SK-N-SH (cell line): ENCODE results near the gene TMCO6. TPM values are rescaled to one million over a fixed set of nuclear protein-coding genes. Genes with fewer than 3 reads are reported as not detected.

Experiments
- CTCF ChIA-PET: fragments of 300-600, 350-600 bp; formaldehyde crosslinking; extraction: SDS; loops from one replicate; lab custom pipeline; 2021; lab: Yijun Ruan, JAX
- POLR2A ChIA-PET: fragments of 350-600 bp; sonication (Branson Sonifier 250); formaldehyde crosslinking; extraction: SDS; loops from one replicate; lab custom pipeline; 2020; ENCODE audit warnings: antibody characterized with exemption, inconsistent platforms; lab: Yijun Ruan, JAX
- DNase-seq: peaks from one replicate; pipeline ENCODE4 v3.0.0; 2012
- H2AFZ ChIP-seq: fragments of 200-600 bp; sonication (generic); 2 replicates; pipeline ENCODE4 v1.8.1; 2016; ENCODE audit warnings: antibody characterized with exemption, mild to moderate bottlenecking, low read depth
- H3F3A ChIP-seq: fragments of 200-600 bp; sonication (generic); replicated peaks from 2 replicates; pipeline ENCODE3; 2016; ENCODE audit warnings: antibody characterized with exemption, mild to moderate bottlenecking; ENCODE audit not compliant: insufficient read depth
- H3K27ac ChIP-seq, 2 experiments: fragments of 200-500 bp in 1 of 2; fragments of 200-600 bp in 1 of 2; sonication (Bioruptor generic) in 1 of 2; sonication (generic), shearing (Covaris generic) in 1 of 2; 2 replicates each; pipeline versions ENCODE4 v1.5.1 to v1.6.1; 2014 to 2016; ENCODE audit warnings: low read depth in 2 of 2, inconsistent platforms in 1 of 2, low read length in 1 of 2, mild to moderate bottlenecking in 1 of 2, mixed read lengths in 1 of 2
- H3K27me3 ChIP-seq: fragments of 200-600 bp; sonication (generic), shearing (Covaris generic); 2 replicates; pipeline ENCODE4 v1.6.1; 2016; ENCODE audit warnings: mixed run types; ENCODE audit not compliant: insufficient read depth
- H3K36me3 ChIP-seq, 2 experiments: fragments of 200-500 bp in 1 of 2; fragments of 200-600 bp in 1 of 2; sonication (Bioruptor generic) in 1 of 2; sonication (generic) in 1 of 2; replicated peaks in 1 of 2; 2 replicates each; pipeline versions ENCODE3 to v1.5.1; 2014 to 2016; ENCODE audit warnings: low read length in 1 of 2, mild to moderate bottlenecking in 1 of 2; ENCODE audit not compliant: insufficient read depth in 2 of 2, control insufficient read depth in 1 of 2
- H3K4me1 ChIP-seq, 2 experiments: fragments of 200-500 bp in 1 of 2; fragments of 200-600 bp in 1 of 2; sonication (Bioruptor generic) in 1 of 2; sonication (generic), shearing (Covaris generic) in 1 of 2; 2 replicates each; pipeline versions ENCODE4 v1.5.1 to v1.6.1; 2014 to 2016; ENCODE audit warnings: low read depth in 1 of 2, low read length in 1 of 2, mixed run types in 1 of 2; ENCODE audit not compliant: insufficient read depth in 2 of 2, control insufficient read depth in 1 of 2
- H3K4me2 ChIP-seq: fragments of 200-600 bp; sonication (generic), shearing (Covaris generic); 2 replicates; pipeline ENCODE4 v1.6.1; 2017; ENCODE audit warnings: mixed run types
- H3K4me3 ChIP-seq, 2 experiments: fragments of 200-500 bp in 1 of 2; fragments of 200-600 bp in 1 of 2; sonication (Bioruptor generic) in 1 of 2; sonication (generic), shearing (Covaris generic) in 1 of 2; 2 replicates each; pipeline versions ENCODE4 v1.5.1 to v1.8.1; 2014 to 2016; ENCODE audit warnings: low read depth in 2 of 2, inconsistent platforms in 1 of 2, low read length in 1 of 2, mild to moderate bottlenecking in 1 of 2, mixed read lengths in 1 of 2, moderate library complexity in 1 of 2
- H3K79me2 ChIP-seq: fragments of 200-600 bp; sonication (generic); 2 replicates; pipeline ENCODE4 v1.8.1; 2017; ENCODE audit warnings: mild to moderate bottlenecking; ENCODE audit not compliant: insufficient read depth
- H3K9ac ChIP-seq: fragments of 200-600 bp; sonication (generic); 2 replicates; pipeline ENCODE4 v1.6.1; 2017; ENCODE audit warnings: mixed run types
- H3K9me2 ChIP-seq: fragments of 200-600 bp; sonication (generic); 2 replicates; pipeline ENCODE4 v1.6.1; 2017; ENCODE audit warnings: mixed run types
- H3K9me3 ChIP-seq: fragments of 200-600 bp; sonication (generic); 2 replicates; pipeline ENCODE4 v1.6.1; 2017; ENCODE audit warnings: mixed run types, mild to moderate bottlenecking, moderate library complexity
- H4K20me1 ChIP-seq: fragments of 200-600 bp; sonication (generic); 2 replicates; pipeline ENCODE4 v1.6.1; 2017; ENCODE audit warnings: mild to moderate bottlenecking, mixed run types; ENCODE audit not compliant: insufficient read depth
- CHD2 ChIP-seq: fragments of 150-350 bp; IDR thresholded peaks from 2 replicates; pipeline ENCODE4 v1.6.1; 2018; ENCODE audit warnings: low read length; ENCODE audit not compliant: partially characterized antibody
- GATA2 ChIP-seq: sonication (generic); formaldehyde crosslinking; IDR thresholded peaks from 2 replicates; pipeline ENCODE4 v1.5.0; 2020; ENCODE audit warnings: mild to moderate bottlenecking, missing genetic modification reagents
- JUND ChIP-seq: IDR thresholded peaks from 2 replicates; pipeline ENCODE4 v1.4.0; 2012
- MEF2A ChIP-seq: IDR thresholded peaks from 2 replicates; pipeline ENCODE4 v1.4.0; 2012; ENCODE audit warnings: low read depth, borderline replicate concordance
- MXI1 ChIP-seq: IDR thresholded peaks from 2 replicates; pipeline ENCODE4 v1.6.1; 2012; ENCODE audit warnings: mild to moderate bottlenecking, low read depth, low read length, improper control_type of control experiment
- POLR2AphosphoS5 ChIP-seq: IDR thresholded peaks from 2 replicates; pipeline ENCODE4 v1.6.1; 2012; ENCODE audit warnings: low read depth, low read length
- REST ChIP-seq: IDR thresholded peaks from 2 replicates; pipeline ENCODE4 v1.6.1; 2012; ENCODE audit warnings: mild to moderate bottlenecking, low read depth, low read length, moderate library complexity
- RFX5 ChIP-seq: IDR thresholded peaks from 2 replicates; pipeline ENCODE4 v1.6.1; 2012; ENCODE audit warnings: mild to moderate bottlenecking, improper control_type of control experiment, low read length
- SIN3A ChIP-seq: IDR thresholded peaks from 2 replicates; pipeline ENCODE4 v1.6.1; 2012; ENCODE audit warnings: low read depth, mild to moderate bottlenecking, low read length, moderate library complexity, borderline replicate concordance
- TAF1 ChIP-seq: IDR thresholded peaks from 2 replicates; pipeline ENCODE4 v1.6.1; 2012; ENCODE audit warnings: low read depth, mild to moderate bottlenecking, low read length, moderate library complexity, borderline replicate concordance
- WGBS: methylation state at CpG from one replicate; pipeline ENCODE4 v1.1.6; 2017; ENCODE audit warnings: low lambda C conversion rate; 5-methylcytosine and 5-hydroxymethylcytosine counted together
- polyA plus RNA-seq, 3 experiments: library from polyadenylated mRNA; depleted of rRNA; stranded (reverse); fragments of >200 nt; gene quantifications; 2 replicates each; pipeline ENCODE4 v1.2.3, GENCODE V29; 2012
- TF ChIP-seq, protein P1 (sequence below): IDR thresholded peaks from 2 replicates; pipeline ENCODE4; 2012
- TF ChIP-seq, protein P2 (sequence below): fragments of 150-350 bp; IDR thresholded peaks from 2 replicates; pipeline ENCODE4 v1.6.1; 2016; ENCODE audit warnings: mild to moderate bottlenecking, low read depth, low read length

The TMCO6 gene
- polyA plus RNA-seq, 1 of the 3 experiments (the other 2 are of a cell fraction) = 27.7 TPM

DNA sequence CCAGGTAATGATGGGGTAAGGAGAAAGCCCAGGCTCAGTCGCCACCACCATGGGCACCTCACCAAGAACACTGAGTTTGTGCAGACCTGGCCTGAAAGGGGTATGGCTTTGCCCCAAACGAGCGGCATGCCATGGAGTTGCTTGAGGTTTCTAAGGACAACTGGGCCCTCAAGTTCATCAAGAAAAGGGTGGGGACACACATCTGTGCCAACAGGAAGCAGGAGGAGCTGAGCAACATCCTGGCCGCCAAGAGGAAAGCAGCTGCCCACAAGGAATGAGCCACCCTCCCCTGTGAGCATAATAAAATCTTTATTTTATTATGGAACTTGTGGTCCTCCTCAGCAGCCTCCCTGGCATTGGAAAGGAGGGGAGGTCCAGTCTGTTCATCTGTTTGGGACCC, 30.1 kb upstream of the TMCO6 start:
- no peak for DNase-seq
- no peaks in the 10 kb centered on the region for H4K20me1 ChIP-seq
- no peak overlapping the region for H3K4me2 ChIP-seq
- POLR2A ChIA-PET = no interaction called here
- no peaks in the 10 kb centered on the region for H3K9me3 ChIP-seq
- H3K9ac ChIP-seq = no peak overlapping the region
- no peaks in the 10 kb centered on the region for H3K36me3 ChIP-seq
- no peak for TF ChIP-seq JUND
- no peak for TF ChIP-seq POLR2AphosphoS5
- TF ChIP-seq CHD2 = no peak
- TF ChIP-seq MEF2A = no peak
- TF ChIP-seq, protein P1, sequence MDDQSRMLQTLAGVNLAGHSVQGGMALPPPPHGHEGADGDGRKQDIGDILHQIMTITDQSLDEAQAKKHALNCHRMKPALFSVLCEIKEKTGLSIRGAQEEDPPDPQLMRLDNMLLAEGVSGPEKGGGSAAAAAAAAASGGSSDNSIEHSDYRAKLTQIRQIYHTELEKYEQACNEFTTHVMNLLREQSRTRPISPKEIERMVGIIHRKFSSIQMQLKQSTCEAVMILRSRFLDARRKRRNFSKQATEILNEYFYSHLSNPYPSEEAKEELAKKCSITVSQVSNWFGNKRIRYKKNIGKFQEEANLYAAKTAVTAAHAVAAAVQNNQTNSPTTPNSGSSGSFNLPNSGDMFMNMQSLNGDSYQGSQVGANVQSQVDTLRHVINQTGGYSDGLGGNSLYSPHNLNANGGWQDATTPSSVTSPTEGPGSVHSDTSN = no peak
- no peak for TF ChIP-seq MXI1
- no peak for TF ChIP-seq TAF1
- no peak for TF ChIP-seq REST
- TF ChIP-seq, all 33 proteins: peak for 0
- Histone ChIP-seq H3K4me1 (no peaks in the 10 kb centered on the region), H3K4me3 (no peak overlapping the region), H3K27me3 (no peaks in the 10 kb centered on the region), H3F3A (no peaks in the 10 kb centered on the region), H2AFZ (no peak overlapping the region; the same call in 1 of the 2 replicates), H3K79me2 (no peaks in the 10 kb centered on the region), H3K9me2 (no peaks in the 10 kb centered on the region), H3K27ac (no peak overlapping the region)
- WGBS = 36% methylated on average over 3 of the region's 4 CpGs
- CTCF ChIA-PET = interaction anchor here (1.4 kb wide), 1 partner anchor 232 kb away, joined by 4 read pairs; the partner anchor contains the start of gene PCDHA8

DNA sequence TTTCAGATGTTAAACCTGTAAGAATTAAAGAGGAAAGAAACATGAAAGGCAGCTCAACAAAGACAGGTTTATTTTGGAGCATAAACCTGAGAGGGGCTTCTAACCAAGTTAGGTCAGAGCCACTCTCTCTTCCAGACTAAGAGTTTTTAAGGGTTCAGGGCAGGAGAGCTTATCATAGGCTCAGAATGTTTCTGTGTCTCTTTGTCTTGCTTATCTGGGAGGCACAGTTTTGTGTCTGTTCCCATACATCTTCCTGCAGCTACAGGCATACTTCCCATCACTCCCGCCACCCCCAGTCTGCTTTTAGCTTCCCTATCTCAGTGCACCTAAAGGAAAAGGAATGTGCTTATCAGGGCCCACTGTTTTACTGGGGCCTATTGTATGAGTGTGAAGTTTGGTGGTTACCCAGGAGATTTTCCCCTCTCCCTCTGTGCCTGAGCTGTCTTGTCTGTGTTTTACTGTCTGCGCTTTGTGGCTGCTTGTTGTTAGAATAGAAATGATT, 28.2 kb upstream of the TMCO6 start:
- no peaks in the 10 kb centered on the region for H3K27me3 ChIP-seq
- TF ChIP-seq MXI1 = no peak
- TF ChIP-seq SIN3A = no peak
- TF ChIP-seq GATA2 (CRISPR knock-in tag) = no peak
- no peak for TF ChIP-seq RFX5
- TF ChIP-seq, protein P1 = no peak
- TF ChIP-seq, protein P2, sequence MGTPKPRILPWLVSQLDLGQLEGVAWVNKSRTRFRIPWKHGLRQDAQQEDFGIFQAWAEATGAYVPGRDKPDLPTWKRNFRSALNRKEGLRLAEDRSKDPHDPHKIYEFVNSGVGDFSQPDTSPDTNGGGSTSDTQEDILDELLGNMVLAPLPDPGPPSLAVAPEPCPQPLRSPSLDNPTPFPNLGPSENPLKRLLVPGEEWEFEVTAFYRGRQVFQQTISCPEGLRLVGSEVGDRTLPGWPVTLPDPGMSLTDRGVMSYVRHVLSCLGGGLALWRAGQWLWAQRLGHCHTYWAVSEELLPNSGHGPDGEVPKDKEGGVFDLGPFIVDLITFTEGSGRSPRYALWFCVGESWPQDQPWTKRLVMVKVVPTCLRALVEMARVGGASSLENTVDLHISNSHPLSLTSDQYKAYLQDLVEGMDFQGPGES = no peak
- no peak for DNase-seq
- no peaks in the 10 kb centered on the region for H3K36me3 ChIP-seq
- no peaks in the 10 kb centered on the region for H3K79me2 ChIP-seq
- no peaks in the 10 kb centered on the region for H3K4me1 ChIP-seq
- 84% methylated on average over 2 of the region's 2 CpGs for WGBS
- no peaks in the 10 kb centered on the region for H3K9me2 ChIP-seq
- H4K20me1 ChIP-seq = no peaks in the 10 kb centered on the region
- ChIA-PET CTCF (no interaction called here), POLR2A (no interaction called here)
- no peak overlapping the region for H3K4me3 ChIP-seq
- no peak overlapping the region for H3K4me2 ChIP-seq
- no peak overlapping the region for H3K9ac ChIP-seq
- no peaks in the 10 kb centered on the region for H3K9me3 ChIP-seq
- no peaks in the 10 kb centered on the region for H3F3A ChIP-seq
- no peak overlapping the region for H2AFZ ChIP-seq
- no peak overlapping the region for H3K27ac ChIP-seq
